Chondrocyte (in vitro differentiated cells): ENCODE measurements around the gene NMNAT2. TPM values are rescaled to one million over a fixed set of nuclear protein-coding genes. Genes with fewer than 3 reads are reported as not detected.

Experiments
- DNase-seq: peaks from one replicate; pipeline ENCODE4 v3.0.0; 2021; ENCODE audit warnings: mixed read lengths, low spot score
- H3K27ac Mint-ChIP-seq: one replicate; pipeline ENCODE4 v1.8.0; 2021; ENCODE audit warnings: mild to moderate bottlenecking, moderate library complexity, mixed read lengths; ENCODE audit not compliant: unreplicated experiment
- H3K27me3 Mint-ChIP-seq: 2 replicates; pipeline ENCODE4 v1.8.0; 2021; ENCODE audit warnings: low read depth, mixed read lengths
- H3K36me3 Mint-ChIP-seq: 2 replicates; pipeline ENCODE4 v1.8.0; 2021; ENCODE audit warnings: low read depth, mixed read lengths
- H3K4me1 Mint-ChIP-seq: 2 replicates; pipeline ENCODE4 v1.8.0; 2021; ENCODE audit warnings: low read depth, mild to moderate bottlenecking, mixed read lengths
- H3K4me3 Mint-ChIP-seq: one replicate; pipeline ENCODE4 v1.8.0; 2021; ENCODE audit warnings: mild to moderate bottlenecking, moderate library complexity, mixed read lengths; ENCODE audit not compliant: unreplicated experiment
- H3K9me3 Mint-ChIP-seq: 2 replicates; pipeline ENCODE4 v1.8.0; 2021; ENCODE audit warnings: low read depth, mixed read lengths
- total RNA-seq: library from RNA; stranded (reverse); gene quantifications from 3 replicates; pipeline ENCODE4 v1.2.1, GENCODE V29; 2021
- TF ChIP-seq, protein P1 (sequence below): fragments of 200-600 bp; sonication (generic); IDR thresholded peaks from 2 replicates; pipeline ENCODE4 v1.5.0; 2021; ENCODE audit warnings: antibody characterized with exemption, mild to moderate bottlenecking, moderate library complexity

Gene NMNAT2
- total RNA-seq, 1 donor from 2014 or later, result 5.5 TPM

DNA sequence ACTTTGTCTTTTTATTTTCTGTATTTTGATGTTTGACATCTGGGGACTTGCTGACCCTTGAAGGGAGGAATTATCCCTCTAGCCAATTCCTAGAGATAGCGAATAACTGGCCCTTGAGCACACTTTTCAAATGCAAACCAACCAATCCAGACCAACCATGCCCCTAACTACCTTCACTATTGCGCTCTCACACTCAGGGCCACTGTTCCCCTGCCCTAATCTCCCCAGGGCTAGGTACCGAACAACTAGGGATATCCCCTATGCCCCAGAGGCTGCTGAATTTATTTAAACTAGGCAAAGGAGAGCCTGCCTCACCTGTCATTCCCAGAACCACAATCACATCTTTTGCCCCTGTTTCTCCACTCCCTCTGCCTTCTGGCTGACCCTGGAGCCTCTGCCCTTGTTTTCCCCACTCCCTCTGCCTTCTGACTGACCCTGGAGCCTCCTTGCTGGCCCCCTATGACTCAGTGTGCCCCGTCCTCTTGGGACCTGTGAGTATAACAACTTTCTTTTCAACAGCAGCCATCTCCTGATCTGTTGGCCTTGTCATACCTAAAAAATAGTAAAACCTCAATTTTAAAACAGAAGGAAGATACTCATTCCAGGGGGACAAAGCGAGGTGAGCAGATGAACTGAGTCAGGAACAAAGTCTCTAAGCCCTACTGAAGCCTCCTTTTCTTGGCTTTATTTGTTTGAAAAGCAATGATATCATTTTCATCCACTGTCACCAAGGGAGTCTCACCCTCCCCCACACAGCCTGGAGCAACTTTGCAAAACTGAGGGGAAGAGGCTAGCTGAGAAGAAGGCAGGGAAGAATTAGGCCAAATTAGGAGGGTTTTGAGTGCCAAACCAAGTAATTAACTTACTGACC is 115.5 kb downstream of the NMNAT2 start:
- no peak overlapping the region for H3K4me3 Mint-ChIP-seq
- H3K27me3 Mint-ChIP-seq, result no peaks in the 10 kb centered on the region
- peak overlapping the region; percentile 43 for H3K27ac Mint-ChIP-seq
- DNase-seq, result no peak
- TF ChIP-seq, protein P1, sequence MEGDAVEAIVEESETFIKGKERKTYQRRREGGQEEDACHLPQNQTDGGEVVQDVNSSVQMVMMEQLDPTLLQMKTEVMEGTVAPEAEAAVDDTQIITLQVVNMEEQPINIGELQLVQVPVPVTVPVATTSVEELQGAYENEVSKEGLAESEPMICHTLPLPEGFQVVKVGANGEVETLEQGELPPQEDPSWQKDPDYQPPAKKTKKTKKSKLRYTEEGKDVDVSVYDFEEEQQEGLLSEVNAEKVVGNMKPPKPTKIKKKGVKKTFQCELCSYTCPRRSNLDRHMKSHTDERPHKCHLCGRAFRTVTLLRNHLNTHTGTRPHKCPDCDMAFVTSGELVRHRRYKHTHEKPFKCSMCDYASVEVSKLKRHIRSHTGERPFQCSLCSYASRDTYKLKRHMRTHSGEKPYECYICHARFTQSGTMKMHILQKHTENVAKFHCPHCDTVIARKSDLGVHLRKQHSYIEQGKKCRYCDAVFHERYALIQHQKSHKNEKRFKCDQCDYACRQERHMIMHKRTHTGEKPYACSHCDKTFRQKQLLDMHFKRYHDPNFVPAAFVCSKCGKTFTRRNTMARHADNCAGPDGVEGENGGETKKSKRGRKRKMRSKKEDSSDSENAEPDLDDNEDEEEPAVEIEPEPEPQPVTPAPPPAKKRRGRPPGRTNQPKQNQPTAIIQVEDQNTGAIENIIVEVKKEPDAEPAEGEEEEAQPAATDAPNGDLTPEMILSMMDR, result no peak
- H3K36me3 Mint-ChIP-seq, result no peaks in the 10 kb centered on the region
- no peaks in the 10 kb centered on the region for H3K9me3 Mint-ChIP-seq
- H3K4me1 Mint-ChIP-seq, result peaks cover 59% of the 10 kb centered on the region

GRCh38 chr1:183301239-183301638 is 116.9 kb downstream of the NMNAT2 start:
- peak overlapping the region; percentile 41 for H3K27ac Mint-ChIP-seq
- peaks cover 48% of the 10 kb centered on the region for H3K4me1 Mint-ChIP-seq
- no peaks in the 10 kb centered on the region for H3K27me3 Mint-ChIP-seq
- H3K4me3 Mint-ChIP-seq, result no peak overlapping the region
- H3K36me3 Mint-ChIP-seq, result no peaks in the 10 kb centered on the region
- no peaks in the 10 kb centered on the region for H3K9me3 Mint-ChIP-seq
- TF ChIP-seq, protein P1, result no peak
- DNase-seq, result no peak

GRCh38 chr1:183300828-183301227 is 117.4 kb downstream of the NMNAT2 start:
- Mint-ChIP-seq H3K9me3 (no peaks in the 10 kb centered on the region), H3K4me3 (no peak overlapping the region), H3K27ac (no peak overlapping the region), H3K36me3 (no peaks in the 10 kb centered on the region), H3K4me1 (peaks cover 44% of the 10 kb centered on the region), H3K27me3 (no peaks in the 10 kb centered on the region)
- TF ChIP-seq, protein P1, result no peak
- no peak for DNase-seq

- TF ChIP-seq, protein P1, result no peak
- Mint-ChIP-seq H3K27me3 (no peaks in the 10 kb centered on the region), H3K36me3 (no peaks in the 10 kb centered on the region), H3K4me3 (no peak overlapping the region), H3K4me1 (peaks cover 42% of the 10 kb centered on the region), H3K27ac (no peak overlapping the region), H3K9me3 (no peaks in the 10 kb centered on the region)
- DNase-seq, result no peak
These were observed 117.8 kb downstream of the NMNAT2 start for GRCh38 chr1:183300395-183300794.

DNA sequence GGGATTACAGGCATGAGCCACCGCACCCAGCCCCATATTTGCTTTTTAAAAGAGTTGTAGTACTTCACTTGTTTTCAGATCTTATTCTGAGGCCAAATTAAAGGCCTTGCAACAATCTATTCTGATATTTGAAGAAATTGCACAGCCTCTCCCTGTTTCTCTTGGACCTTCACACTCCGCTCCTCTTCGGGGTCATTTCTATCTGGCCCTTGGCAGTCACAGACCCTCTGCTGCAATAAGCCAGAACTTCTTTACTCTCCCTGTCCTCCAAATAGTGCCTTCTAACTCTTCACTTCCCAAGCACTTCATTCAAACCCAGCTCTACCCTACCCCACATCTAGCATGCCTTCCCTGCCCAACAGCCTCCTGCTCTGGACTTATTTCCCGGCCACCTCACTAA is 121.4 kb downstream of the NMNAT2 start:
- Mint-ChIP-seq H3K27ac (no peak overlapping the region), H3K9me3 (no peaks in the 10 kb centered on the region), H3K27me3 (no peaks in the 10 kb centered on the region), H3K36me3 (no peaks in the 10 kb centered on the region), H3K4me3 (no peak overlapping the region), H3K4me1 (peaks cover 16% of the 10 kb centered on the region)
- TF ChIP-seq, protein P1, result no peak
- no peak for DNase-seq
